Mesenchymal stem cell (in vitro differentiated cells and primary cell): ENCODE results near the gene NCK1.

Experiments
- DNase-seq: peaks from one replicate; pipeline ENCODE4 v3.0.0-alpha.2; 2013
- H2AFZ ChIP-seq: one replicate; pipeline ENCODE4 v1.6.1; 2013; ENCODE audit warnings: low read depth, mild to moderate bottlenecking, control low read depth, inconsistent platforms, low read length, moderate library complexity
- H2AK5ac ChIP-seq: 2 replicates; pipeline ENCODE4 v1.6.1; 2013; ENCODE audit warnings: low read length, moderate library complexity, mild to moderate bottlenecking, inconsistent platforms; ENCODE audit not compliant: severe bottlenecking
- H2BK120ac ChIP-seq: one replicate; pipeline ENCODE4 v1.6.1; 2013; ENCODE audit warnings: low read depth, mild to moderate bottlenecking, inconsistent platforms, low read length, moderate library complexity
- H2BK12ac ChIP-seq, 2 experiments: one replicate each; pipeline ENCODE4 v1.6.1; 2013; ENCODE audit warnings: inconsistent platforms in 2 of 2, low read length in 2 of 2, mild to moderate bottlenecking in 2 of 2, moderate library complexity in 2 of 2, control low read depth in 1 of 2
- H2BK15ac ChIP-seq: one replicate; pipeline ENCODE4 v1.6.1; 2013; ENCODE audit warnings: mild to moderate bottlenecking, low read depth, inconsistent platforms; ENCODE audit not compliant: poor library complexity, severe bottlenecking
- H2BK5ac ChIP-seq: 2 replicates; pipeline ENCODE4 v1.6.1; 2013; ENCODE audit warnings: low read depth, mild to moderate bottlenecking, low read length, control low read depth, inconsistent platforms; ENCODE audit not compliant: poor library complexity, severe bottlenecking
- H3K14ac ChIP-seq, 2 experiments: one replicate each; pipeline ENCODE4 v1.6.1; 2013; ENCODE audit warnings: inconsistent platforms in 2 of 2, low read length in 2 of 2, control low read depth in 1 of 2, mild to moderate bottlenecking in 1 of 2, moderate library complexity in 1 of 2
- H3K18ac ChIP-seq, 2 experiments: one replicate each; pipeline ENCODE4 v1.6.1; 2013; ENCODE audit warnings: inconsistent platforms in 2 of 2, low read length in 2 of 2, control low read depth in 1 of 2, low read depth in 1 of 2, mild to moderate bottlenecking in 1 of 2
- H3K23ac ChIP-seq, 2 experiments: one replicate each; pipeline ENCODE4 v1.6.1; 2013; ENCODE audit warnings: inconsistent platforms in 2 of 2, low read length in 2 of 2, mild to moderate bottlenecking in 2 of 2, moderate library complexity in 2 of 2, control low read depth in 1 of 2
- H3K27ac ChIP-seq: 2 replicates; pipeline ENCODE4 v1.5.1; 2013; ENCODE audit warnings: mild to moderate bottlenecking, moderate library complexity, low read length, control low read depth, inconsistent platforms; ENCODE audit not compliant: poor library complexity, severe bottlenecking
- H3K27me3 ChIP-seq, 2 experiments: 2 replicates each; pipeline versions ENCODE4 v1.6.1 to v1.7.0; 2013; ENCODE audit warnings: low read length in 2 of 2, mild to moderate bottlenecking in 2 of 2, moderate library complexity in 2 of 2, control low read depth in 1 of 2, inconsistent platforms in 1 of 2; ENCODE audit not compliant: control insufficient read depth in 1 of 2, insufficient read depth in 1 of 2
- H3K36me3 ChIP-seq, 2 experiments: 2 replicates each; pipeline versions ENCODE4 v1.6.1 to v1.7.0; 2013; ENCODE audit warnings: low read length in 2 of 2, control low read depth in 1 of 2, inconsistent platforms in 1 of 2, low read depth in 1 of 2, mild to moderate bottlenecking in 1 of 2; ENCODE audit not compliant: insufficient read depth in 2 of 2, control insufficient read depth in 1 of 2
- H3K4ac ChIP-seq, 2 experiments: one replicate each; pipeline ENCODE4 v1.6.1; 2013; ENCODE audit warnings: inconsistent platforms in 2 of 2, low read length in 2 of 2, mild to moderate bottlenecking in 2 of 2, moderate library complexity in 2 of 2, control low read depth in 1 of 2, low read depth in 1 of 2
- H3K4me1 ChIP-seq: 2 replicates; pipeline ENCODE4 v1.6.1; 2013; ENCODE audit warnings: low read depth, low read length, control low read depth; ENCODE audit not compliant: control insufficient read depth, insufficient read depth
- H3K4me2 ChIP-seq: 2 replicates; pipeline ENCODE4 v1.6.1; 2013; ENCODE audit warnings: low read length, mild to moderate bottlenecking, inconsistent platforms; ENCODE audit not compliant: poor library complexity, severe bottlenecking
- H3K4me3 ChIP-seq, 2 experiments: 2 replicates each; pipeline versions ENCODE4 v1.5.1 to v1.7.0; 2013; ENCODE audit warnings: low read length in 2 of 2, mild to moderate bottlenecking in 2 of 2, control low read depth in 1 of 2, low read depth in 1 of 2; ENCODE audit not compliant: insufficient read depth in 1 of 2
- H3K79me1 ChIP-seq: replicated peaks from 2 replicates; pipeline ENCODE4 v1.6.1; 2013; ENCODE audit warnings: mild to moderate bottlenecking, control low read depth, low read length, inconsistent platforms; ENCODE audit not compliant: poor library complexity, severe bottlenecking
- H3K9ac ChIP-seq: 2 replicates; pipeline ENCODE4 v1.7.0; 2013; ENCODE audit warnings: mild to moderate bottlenecking, low read length, moderate library complexity
- H3K9me3 ChIP-seq: 2 replicates; pipeline ENCODE4 v1.7.0; 2013; ENCODE audit warnings: mild to moderate bottlenecking, low read length; ENCODE audit not compliant: control insufficient read depth
- H4K8ac ChIP-seq: one replicate; pipeline ENCODE4 v1.6.1; 2013; ENCODE audit warnings: inconsistent platforms, mild to moderate bottlenecking, low read length, moderate library complexity
- H4K91ac ChIP-seq: one replicate; pipeline ENCODE4 v1.6.1; 2013; ENCODE audit warnings: mild to moderate bottlenecking, low read length, inconsistent platforms
- WGBS: methylation state at CpG from one replicate; pipeline ENCODE4 v1.1.7; 2013; ENCODE audit warnings: mixed read lengths; 5-methylcytosine and 5-hydroxymethylcytosine counted together

Gene NCK1

DNA sequence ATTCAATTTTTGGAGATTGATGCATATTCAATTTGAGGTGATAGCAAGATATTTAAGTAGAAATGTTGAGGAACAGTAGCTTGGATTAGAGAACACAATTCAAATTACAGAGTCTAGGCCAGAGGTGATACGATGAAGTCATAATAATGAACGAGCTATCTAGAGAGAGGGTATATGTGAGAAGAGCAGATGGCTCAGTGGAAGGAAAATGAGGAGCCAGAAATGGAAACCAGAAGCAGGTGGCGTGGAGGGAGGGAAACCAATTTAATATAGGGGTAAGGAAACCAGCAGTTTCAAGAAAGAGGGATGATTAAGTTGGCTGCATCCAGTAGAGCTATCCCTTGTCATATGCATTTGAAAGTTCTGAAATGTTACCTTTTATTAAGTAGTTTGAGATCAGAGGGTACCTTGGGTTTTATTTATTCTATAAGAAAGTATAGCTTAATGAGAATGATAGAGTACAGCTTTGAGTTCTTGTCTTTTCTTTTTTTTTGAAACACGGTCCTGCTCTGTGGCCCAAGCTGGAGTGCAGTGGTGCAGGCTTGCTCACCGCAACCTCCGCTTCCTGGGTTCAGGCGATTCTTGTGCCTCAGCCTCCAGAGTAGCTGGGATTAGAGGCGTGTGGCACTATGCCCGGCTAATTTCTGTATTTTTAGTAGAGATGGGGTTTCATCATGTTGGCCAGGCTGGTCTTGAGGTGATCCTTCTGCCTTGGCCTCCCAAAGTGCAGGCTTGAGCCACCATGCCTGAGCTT is 22.1 kb downstream of the NCK1 start:
- no peaks in the 10 kb centered on the region for H3K27me3 ChIP-seq
- H3K14ac ChIP-seq, result no peak overlapping the region
- no peak overlapping the region for H2AFZ ChIP-seq
- no peak overlapping the region for H2AK5ac ChIP-seq
- no peaks in the 10 kb centered on the region for H3K9me3 ChIP-seq
- H3K4me3 ChIP-seq, result no peak overlapping the region
- H3K18ac ChIP-seq, result no peak overlapping the region
- no peak overlapping the region for H4K8ac ChIP-seq
- H3K4me1 ChIP-seq, result peaks cover 3% of the 10 kb centered on the region
- H3K27ac ChIP-seq, result no peak overlapping the region
- no peak overlapping the region for H2BK120ac ChIP-seq
- no peak overlapping the region for H3K4me2 ChIP-seq
- 95% methylated on average over 9 of the region's 9 CpGs for WGBS
- H2BK12ac ChIP-seq, result no peak overlapping the region
- H3K9ac ChIP-seq, result no peak overlapping the region
- H3K23ac ChIP-seq, result no peak overlapping the region
- H3K79me1 ChIP-seq, result peaks cover 9% of the 10 kb centered on the region
- H3K4ac ChIP-seq, result peak overlapping the region in 1 of 2 experiments; percentile 28
- H3K36me3 ChIP-seq, result no peaks in the 10 kb centered on the region
- H2BK5ac ChIP-seq, result no peak overlapping the region
- no peak overlapping the region for H4K91ac ChIP-seq
- H2BK15ac ChIP-seq, result no peak overlapping the region
- DNase-seq, result no peak

GRCh38 chr3:136885357-136886213 is 23.6 kb downstream of the NCK1 start:
- H3K4me2 ChIP-seq, result no peak overlapping the region
- no peak overlapping the region for H2AK5ac ChIP-seq
- no peak overlapping the region for H3K4me3 ChIP-seq
- H2BK5ac ChIP-seq, result no peak overlapping the region
- H3K79me1 ChIP-seq, result peaks cover 11% of the 10 kb centered on the region
- no peak overlapping the region for H2BK12ac ChIP-seq
- no peak overlapping the region for H4K91ac ChIP-seq
- peaks cover 2 to 6% of the 10 kb centered on the region in 2 experiments for H3K36me3 ChIP-seq
- H3K27ac ChIP-seq, result no peak overlapping the region
- peaks cover 3% of the 10 kb centered on the region for H3K4me1 ChIP-seq
- H2BK120ac ChIP-seq, result no peak overlapping the region
- no peak overlapping the region for H4K8ac ChIP-seq
- H3K9me3 ChIP-seq, result no peaks in the 10 kb centered on the region
- H3K14ac ChIP-seq, result no peak overlapping the region
- 94% methylated on average over 4 of the region's 5 CpGs for WGBS
- H3K9ac ChIP-seq, result no peak overlapping the region
- no peaks in the 10 kb centered on the region for H3K27me3 ChIP-seq
- H3K23ac ChIP-seq, result no peak overlapping the region
- no peak overlapping the region for H3K18ac ChIP-seq
- no peak for DNase-seq
- no peak overlapping the region for H2BK15ac ChIP-seq
- H3K4ac ChIP-seq, result no peak overlapping the region
- no peak overlapping the region for H2AFZ ChIP-seq

DNA sequence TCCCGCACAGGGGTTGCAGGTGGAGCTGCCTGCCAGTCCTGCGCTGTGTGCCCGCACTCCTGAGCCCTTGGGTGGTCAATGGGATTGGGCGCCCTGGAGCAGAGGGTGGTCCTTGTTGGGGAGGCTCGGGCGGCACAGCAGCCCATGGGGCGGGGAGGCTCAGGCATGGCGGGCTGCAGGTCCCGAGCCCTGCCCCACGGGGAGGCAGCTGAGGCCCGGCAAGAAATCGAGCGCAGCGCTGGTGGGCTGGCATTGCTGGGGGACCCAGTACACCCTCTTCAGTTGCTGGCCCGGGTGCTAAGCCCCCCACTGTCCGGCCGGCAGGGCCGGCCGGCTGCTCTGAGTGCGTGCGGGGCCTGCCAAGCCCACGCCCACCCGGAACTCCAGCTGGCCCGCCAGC is 27.9 kb downstream of the NCK1 start:
- Histone ChIP-seq H3K27ac (no peak overlapping the region), H2BK12ac (no peak overlapping the region), H2AK5ac (no peak overlapping the region), H2BK5ac (no peak overlapping the region), H2BK120ac (no peak overlapping the region), H3K27me3 (no peaks in the 10 kb centered on the region), H3K4me1 (no peaks in the 10 kb centered on the region), H3K23ac (no peak overlapping the region), H2AFZ (no peak overlapping the region), H3K9ac (no peak overlapping the region), H3K9me3 (peaks cover 18% of the 10 kb centered on the region), H3K36me3 (peaks cover 6 to 10% of the 10 kb centered on the region in 2 experiments), H4K8ac (no peak overlapping the region), H3K14ac (no peak overlapping the region), H3K18ac (no peak overlapping the region), H3K4me2 (no peak overlapping the region), H3K79me1 (peaks cover 8% of the 10 kb centered on the region), H3K4ac (no peak overlapping the region), H3K4me3 (no peak overlapping the region), H2BK15ac (no peak overlapping the region), H4K91ac (no peak overlapping the region)
- 88% methylated on average over 18 of the region's 24 CpGs for WGBS
- no peak for DNase-seq
